Fibroblast of lung (primary cell): ENCODE data around the gene DNMT1. TPM values are rescaled to one million over a fixed set of nuclear protein-coding genes. Genes with fewer than 3 reads are reported as not detected.

ENCODE experiments used
- DNase-seq, 2 donors: peaks; one replicate each; pipeline versions ENCODE4 v3.0.0 to v3.0.0-alpha.2; 2010; ENCODE audit warnings: low read depth in 2 of 2
- H2AFZ ChIP-seq: 2 replicates; pipeline ENCODE4 v1.5.1; 2012; ENCODE audit warnings: low read length, control low read depth, inconsistent platforms
- H3K27ac ChIP-seq: 2 replicates; pipeline ENCODE4 v1.5.1; 2011; ENCODE audit warnings: low read length, control low read depth; ENCODE audit not compliant: insufficient read depth
- H3K27me3 ChIP-seq: 2 replicates; pipeline ENCODE4 v1.5.1; 2011; ENCODE audit warnings: mild to moderate bottlenecking, low read length; ENCODE audit not compliant: control insufficient read depth, insufficient read depth
- H3K36me3 ChIP-seq: 2 replicates; pipeline ENCODE4 v1.5.1; 2011; ENCODE audit warnings: low read length; ENCODE audit not compliant: control insufficient read depth, insufficient read depth
- H3K4me1 ChIP-seq: 2 replicates; pipeline ENCODE4 v1.5.1; 2011; ENCODE audit warnings: low read length; ENCODE audit not compliant: control insufficient read depth, insufficient read depth; ENCODE audit errors: extremely low read depth
- H3K4me2 ChIP-seq: 2 replicates; pipeline ENCODE4 v1.5.1; 2011; ENCODE audit warnings: low read length, control low read depth; ENCODE audit not compliant: insufficient read depth; ENCODE audit errors: extremely low read depth
- H3K4me3 ChIP-seq, 4 experiments: fragments of 200-600 bp in 1 of 4; sonication (generic) in 1 of 4; replicated peaks in 1 of 4; 2 replicates each; pipeline ENCODE4 v1.5.1; 2011 to 2016; ENCODE audit warnings: low read length in 4 of 4, low read depth in 3 of 4, mild to moderate bottlenecking in 3 of 4, control low read depth in 2 of 4, inconsistent platforms in 1 of 4, mixed read lengths in 1 of 4; ENCODE audit not compliant: insufficient read depth in 1 of 4; ENCODE audit errors: control extremely low read depth in 1 of 4
- H3K79me2 ChIP-seq: 2 replicates; pipeline ENCODE4 v1.5.1; 2012; ENCODE audit warnings: mild to moderate bottlenecking, low read length, inconsistent platforms; ENCODE audit not compliant: control insufficient read depth, insufficient read depth
- H3K9ac ChIP-seq: 2 replicates; pipeline ENCODE4 v1.5.1; 2011; ENCODE audit warnings: mild to moderate bottlenecking, low read length, control low read depth; ENCODE audit not compliant: insufficient read depth
- H3K9me3 ChIP-seq: 2 replicates; pipeline ENCODE4 v1.5.1; 2012; ENCODE audit warnings: low read depth, low read length; ENCODE audit not compliant: control insufficient read depth, insufficient read depth
- H4K20me1 ChIP-seq: 2 replicates; pipeline ENCODE4 v1.5.1; 2011; ENCODE audit warnings: low read length; ENCODE audit not compliant: control insufficient read depth, insufficient read depth; ENCODE audit errors: extremely low read depth
- CTCF ChIP-seq, 2 donors: IDR thresholded peaks in 1 of 2; conservative IDR thresholded peaks in 1 of 2; 1 replicate in 1 of 2; 2 replicates in 1 of 2; pipeline ENCODE4 v1.5.1; 2011 to 2012; ENCODE audit warnings: low read length in 2 of 2, control low read depth in 1 of 2, inconsistent platforms in 1 of 2, low read depth in 1 of 2, mild to moderate bottlenecking in 1 of 2
- EZH2 ChIP-seq: IDR thresholded peaks from 2 replicates; pipeline ENCODE4 v1.5.1; 2012; ENCODE audit warnings: low read length, control low read depth, mild to moderate bottlenecking; ENCODE audit errors: missing control alignments
- polyA plus RNA-seq, 2 donors: library from polyadenylated mRNA; depleted of rRNA in 1 of 2; stranded (reverse) in 1 of 2; unstranded in 1 of 2; fragments of >200 nt; gene quantifications; 2 replicates each; pipeline ENCODE4 v1.2.1, GENCODE V29; 2011 to 2012; ENCODE audit warnings: missing spikeins in 1 of 2
- total RNA-seq: library from RNA; depleted of rRNA; stranded (reverse); fragments of >200 nt; gene quantifications from 2 replicates; pipeline ENCODE4 v1.2.1, GENCODE V29; 2014

Gene DNMT1
- total and polyA plus RNA-seq, 2 donors (not counting 1 experiment from before 2014, with no cell fraction given): 33.7 to 36.7 TPM

GRCh38 chr19:10135551-10136334 lies 59.0 kb downstream of the DNMT1 start:
- Histone ChIP-seq H3K79me2 (no peaks in the 10 kb centered on the region), H3K36me3 (peaks cover 44% of the 10 kb centered on the region), H4K20me1 (no peaks in the 10 kb centered on the region), H3K27me3 (no peaks in the 10 kb centered on the region), H2AFZ (no peak overlapping the region), H3K4me1 (peaks cover 2% of the 10 kb centered on the region), H3K4me2 (no peak overlapping the region), H3K4me3 (no peak overlapping the region), H3K27ac (no peak overlapping the region), H3K9me3 (no peaks in the 10 kb centered on the region), H3K9ac (no peak overlapping the region)
- DNase-seq: no peak
- TF ChIP-seq EZH2: no peak
- no peak for TF ChIP-seq CTCF (conservative IDR thresholded peaks at IDR 0.05 in 1 of 2, IDR thresholded peaks at IDR 0.05 in 1 of 2; ENCODE audit: low read depth in 1 of 2, low read length in 2 of 2)

- no peak overlapping the region for H3K4me3 ChIP-seq
- no peaks in the 10 kb centered on the region for H3K27me3 ChIP-seq
- TF ChIP-seq CTCF (conservative IDR thresholded peaks at IDR 0.05 in 1 of 2, IDR thresholded peaks at IDR 0.05 in 1 of 2; ENCODE audit: low read depth in 1 of 2, low read length in 2 of 2) (no peak), EZH2 (no peak)
- no peaks in the 10 kb centered on the region for H3K9me3 ChIP-seq
- H4K20me1 ChIP-seq: no peaks in the 10 kb centered on the region
- no peak overlapping the region for H2AFZ ChIP-seq
- no peaks in the 10 kb centered on the region for H3K79me2 ChIP-seq
- peaks cover 37% of the 10 kb centered on the region for H3K36me3 ChIP-seq
- H3K4me1 ChIP-seq: peaks cover 2% of the 10 kb centered on the region
- no peak overlapping the region for H3K9ac ChIP-seq
- no peak for DNase-seq
- H3K27ac ChIP-seq: no peak overlapping the region
- H3K4me2 ChIP-seq: no peak overlapping the region
Observed at GRCh38 chr19:10134040-10134439, 60.7 kb downstream of the DNMT1 start.

- Histone ChIP-seq H3K4me2 (no peak overlapping the region), H4K20me1 (no peaks in the 10 kb centered on the region), H2AFZ (no peak overlapping the region), H3K9ac (no peak overlapping the region), H3K27ac (no peak overlapping the region), H3K4me1 (peaks cover 2% of the 10 kb centered on the region), H3K4me3 (no peak overlapping the region), H3K27me3 (no peaks in the 10 kb centered on the region), H3K36me3 (peaks cover 35% of the 10 kb centered on the region), H3K9me3 (no peaks in the 10 kb centered on the region), H3K79me2 (no peaks in the 10 kb centered on the region)
- no peak for TF ChIP-seq EZH2
- TF ChIP-seq CTCF (conservative IDR thresholded peaks at IDR 0.05 in 1 of 2, IDR thresholded peaks at IDR 0.05 in 1 of 2; ENCODE audit: low read depth in 1 of 2, low read length in 2 of 2): no peak
- no peak for DNase-seq
Observed at GRCh38 chr19:10133596-10133995, 61.2 kb downstream of the DNMT1 start.
